ENCODE data around the gene ZNF134.

DNA sequence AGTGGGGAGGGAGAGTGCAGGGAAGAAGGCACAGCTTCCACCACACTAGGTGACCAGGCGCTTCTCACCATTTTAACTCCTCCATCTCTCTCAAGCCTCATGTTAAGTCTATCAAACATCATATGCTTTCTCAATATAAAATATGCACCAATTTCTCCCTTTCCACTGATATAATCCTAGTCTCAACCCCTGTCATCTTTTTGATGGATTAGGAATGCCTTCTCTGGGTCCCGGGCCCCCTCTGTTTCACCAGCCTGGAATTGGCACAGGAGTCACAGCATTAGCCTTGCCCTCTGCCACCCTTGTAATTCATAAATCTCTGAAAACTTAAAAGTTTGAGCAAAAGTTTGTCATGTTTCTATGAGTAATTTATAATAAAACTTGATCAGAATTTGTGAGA lies 54.6 kb downstream of the ZNF134 start, which contains the start of gene ZSCAN4:
- TF ChIP-seq, protein P1, sequence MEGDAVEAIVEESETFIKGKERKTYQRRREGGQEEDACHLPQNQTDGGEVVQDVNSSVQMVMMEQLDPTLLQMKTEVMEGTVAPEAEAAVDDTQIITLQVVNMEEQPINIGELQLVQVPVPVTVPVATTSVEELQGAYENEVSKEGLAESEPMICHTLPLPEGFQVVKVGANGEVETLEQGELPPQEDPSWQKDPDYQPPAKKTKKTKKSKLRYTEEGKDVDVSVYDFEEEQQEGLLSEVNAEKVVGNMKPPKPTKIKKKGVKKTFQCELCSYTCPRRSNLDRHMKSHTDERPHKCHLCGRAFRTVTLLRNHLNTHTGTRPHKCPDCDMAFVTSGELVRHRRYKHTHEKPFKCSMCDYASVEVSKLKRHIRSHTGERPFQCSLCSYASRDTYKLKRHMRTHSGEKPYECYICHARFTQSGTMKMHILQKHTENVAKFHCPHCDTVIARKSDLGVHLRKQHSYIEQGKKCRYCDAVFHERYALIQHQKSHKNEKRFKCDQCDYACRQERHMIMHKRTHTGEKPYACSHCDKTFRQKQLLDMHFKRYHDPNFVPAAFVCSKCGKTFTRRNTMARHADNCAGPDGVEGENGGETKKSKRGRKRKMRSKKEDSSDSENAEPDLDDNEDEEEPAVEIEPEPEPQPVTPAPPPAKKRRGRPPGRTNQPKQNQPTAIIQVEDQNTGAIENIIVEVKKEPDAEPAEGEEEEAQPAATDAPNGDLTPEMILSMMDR (IDR thresholded peaks at IDR 0.05) = no peak
- no peak for TF ChIP-seq POLR2A (IDR thresholded peaks at IDR 0.05)
